ENCODE results near the gene SAFB2. TPM values are rescaled to one million over a fixed set of nuclear protein-coding genes. Genes with fewer than 3 reads are reported as not detected.

SAFB2 gene
- polyA plus RNA-seq, 1 of the 3 experiments (the other 2 are of a cell fraction) = 37.7 TPM

DNA sequence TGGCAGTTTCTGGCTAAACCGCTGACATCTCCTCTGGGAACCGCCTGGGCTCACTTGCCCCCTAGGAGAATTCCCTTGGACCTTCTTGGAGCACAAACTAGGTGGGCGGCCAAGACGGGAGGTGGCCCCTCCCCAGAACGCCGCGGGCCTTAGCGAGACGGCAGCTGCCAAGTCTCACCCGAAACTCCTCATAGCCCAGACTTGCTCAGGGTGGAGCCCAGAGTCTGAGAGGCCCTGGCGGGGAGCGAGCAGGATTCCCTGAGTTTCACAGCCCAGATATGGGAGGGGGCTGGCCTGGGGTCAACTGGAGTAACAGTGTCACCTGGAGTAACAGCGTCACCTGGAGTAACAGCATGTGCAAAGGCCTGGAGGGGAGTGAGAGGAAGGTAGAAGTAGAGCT is 64.9 kb downstream of the SAFB2 start:
- H3K27ac ChIP-seq (ENCODE audit: low read depth in 2 of 2, low read length in 1 of 2) = no peak overlapping the region
- H3K4me2 ChIP-seq = no peak overlapping the region
- CTCF ChIA-PET = interaction anchor here (1.1 to 3.5 kb wide), 2 partner anchors 10 to 413 kb away, joined by 3 to 18 read pairs; no protein-coding TSS in a partner anchor
- H3K9ac ChIP-seq = no peak overlapping the region
- DNase-seq = no peak
- H3K9me2 ChIP-seq = no peaks in the 10 kb centered on the region
- peaks cover 0 to 7% of the 10 kb centered on the region in 2 experiments; a peak in 1 of 4 replicates for H3K4me1 ChIP-seq (ENCODE audit: control insufficient read depth in 1 of 2, insufficient read depth in 2 of 2, low read depth in 1 of 2, low read length in 1 of 2)
- POLR2A ChIA-PET = no interaction called here
- no peaks in the 10 kb centered on the region for H3K79me2 ChIP-seq (ENCODE audit: insufficient read depth)
- no peaks in the 10 kb centered on the region for H3K27me3 ChIP-seq (ENCODE audit: insufficient read depth)
- no peaks in the 10 kb centered on the region for H4K20me1 ChIP-seq (ENCODE audit: insufficient read depth)
- H3F3A ChIP-seq (replicated peaks; ENCODE audit: insufficient read depth) = no peaks in the 10 kb centered on the region
- no peak overlapping the region for H2AFZ ChIP-seq (ENCODE audit: low read depth)
- H3K9me3 ChIP-seq = no peaks in the 10 kb centered on the region
- WGBS (ENCODE audit: low lambda C conversion rate) = 84% methylated on average over 8 of the region's 13 CpGs
- no peak overlapping the region for H3K4me3 ChIP-seq (ENCODE audit: low read depth in 2 of 2, low read length in 1 of 2)
- H3K36me3 ChIP-seq (replicated peaks in 1 of 2; ENCODE audit: control insufficient read depth in 1 of 2, insufficient read depth in 2 of 2, low read length in 1 of 2) = no peaks in the 10 kb centered on the region
- TF ChIP-seq RAD21 (IDR thresholded peaks at IDR 0.05; ENCODE audit: low read length) (no peak), JUND (IDR thresholded peaks at IDR 0.05) (no peak), RFX5 (IDR thresholded peaks at IDR 0.05; ENCODE audit: low read length) (no peak), NRF1 (IDR thresholded peaks at IDR 0.05; ENCODE audit: low read depth, low read length) (no peak), FOSL2 (IDR thresholded peaks at IDR 0.05; ENCODE audit: borderline replicate concordance, low read depth) (no peak), TEAD4 (IDR thresholded peaks at IDR 0.05; ENCODE audit: borderline replicate concordance, insufficient read depth) (no peak), POLR2AphosphoS5 (IDR thresholded peaks at IDR 0.05; ENCODE audit: low read depth, low read length) (no peak), ELF1 (IDR thresholded peaks at IDR 0.05) (no peak), FOXJ3 (CRISPR knock-in tag; IDR thresholded peaks at IDR 0.05) (no peak), SMC3 (IDR thresholded peaks at IDR 0.05; ENCODE audit: low read depth, low read length) (no peak), MEF2A (IDR thresholded peaks at IDR 0.05; ENCODE audit: borderline replicate concordance, low read depth) (no peak), TCF12 (IDR thresholded peaks at IDR 0.05) (no peak), FOXM1 (IDR thresholded peaks at IDR 0.05; ENCODE audit: low read depth) (no peak), NFIC (IDR thresholded peaks at IDR 0.05; ENCODE audit: borderline replicate concordance) (no peak), RXRA (IDR thresholded peaks at IDR 0.05; ENCODE audit: borderline replicate concordance, low read depth) (no peak), TAF1 (IDR thresholded peaks at IDR 0.05; ENCODE audit: borderline replicate concordance, low read depth, low read length) (no peak)
- TF ChIP-seq, protein P1, sequence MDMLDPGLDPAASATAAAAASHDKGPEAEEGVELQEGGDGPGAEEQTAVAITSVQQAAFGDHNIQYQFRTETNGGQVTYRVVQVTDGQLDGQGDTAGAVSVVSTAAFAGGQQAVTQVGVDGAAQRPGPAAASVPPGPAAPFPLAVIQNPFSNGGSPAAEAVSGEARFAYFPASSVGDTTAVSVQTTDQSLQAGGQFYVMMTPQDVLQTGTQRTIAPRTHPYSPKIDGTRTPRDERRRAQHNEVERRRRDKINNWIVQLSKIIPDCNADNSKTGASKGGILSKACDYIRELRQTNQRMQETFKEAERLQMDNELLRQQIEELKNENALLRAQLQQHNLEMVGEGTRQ (IDR thresholded peaks at IDR 0.05; ENCODE audit: borderline replicate concordance, low read depth, low read length) = no peak
- TF ChIP-seq, protein P2, sequence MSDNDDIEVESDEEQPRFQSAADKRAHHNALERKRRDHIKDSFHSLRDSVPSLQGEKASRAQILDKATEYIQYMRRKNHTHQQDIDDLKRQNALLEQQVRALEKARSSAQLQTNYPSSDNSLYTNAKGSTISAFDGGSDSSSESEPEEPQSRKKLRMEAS (IDR thresholded peaks at IDR 0.05; ENCODE audit: low read depth) = no peak
- TF ChIP-seq, protein P3, sequence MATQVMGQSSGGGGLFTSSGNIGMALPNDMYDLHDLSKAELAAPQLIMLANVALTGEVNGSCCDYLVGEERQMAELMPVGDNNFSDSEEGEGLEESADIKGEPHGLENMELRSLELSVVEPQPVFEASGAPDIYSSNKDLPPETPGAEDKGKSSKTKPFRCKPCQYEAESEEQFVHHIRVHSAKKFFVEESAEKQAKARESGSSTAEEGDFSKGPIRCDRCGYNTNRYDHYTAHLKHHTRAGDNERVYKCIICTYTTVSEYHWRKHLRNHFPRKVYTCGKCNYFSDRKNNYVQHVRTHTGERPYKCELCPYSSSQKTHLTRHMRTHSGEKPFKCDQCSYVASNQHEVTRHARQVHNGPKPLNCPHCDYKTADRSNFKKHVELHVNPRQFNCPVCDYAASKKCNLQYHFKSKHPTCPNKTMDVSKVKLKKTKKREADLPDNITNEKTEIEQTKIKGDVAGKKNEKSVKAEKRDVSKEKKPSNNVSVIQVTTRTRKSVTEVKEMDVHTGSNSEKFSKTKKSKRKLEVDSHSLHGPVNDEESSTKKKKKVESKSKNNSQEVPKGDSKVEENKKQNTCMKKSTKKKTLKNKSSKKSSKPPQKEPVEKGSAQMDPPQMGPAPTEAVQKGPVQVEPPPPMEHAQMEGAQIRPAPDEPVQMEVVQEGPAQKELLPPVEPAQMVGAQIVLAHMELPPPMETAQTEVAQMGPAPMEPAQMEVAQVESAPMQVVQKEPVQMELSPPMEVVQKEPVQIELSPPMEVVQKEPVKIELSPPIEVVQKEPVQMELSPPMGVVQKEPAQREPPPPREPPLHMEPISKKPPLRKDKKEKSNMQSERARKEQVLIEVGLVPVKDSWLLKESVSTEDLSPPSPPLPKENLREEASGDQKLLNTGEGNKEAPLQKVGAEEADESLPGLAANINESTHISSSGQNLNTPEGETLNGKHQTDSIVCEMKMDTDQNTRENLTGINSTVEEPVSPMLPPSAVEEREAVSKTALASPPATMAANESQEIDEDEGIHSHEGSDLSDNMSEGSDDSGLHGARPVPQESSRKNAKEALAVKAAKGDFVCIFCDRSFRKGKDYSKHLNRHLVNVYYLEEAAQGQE (IDR thresholded peaks at IDR 0.05; ENCODE audit: low read depth, low read length) = no peak
